Upper lobe of left lung (tissue), 6 donors: Measurements from ENCODE around the gene PRRT4. TPM values are rescaled to one million over a fixed set of nuclear protein-coding genes. Genes with fewer than 3 reads are reported as not detected.

Experiments used
- ATAC-seq, 2 donors: fragments of 200-7000 bp; cut with Tn5 transposase; one replicate each; pipeline ENCODE4 v1.9.1; 2022; ENCODE audit warnings: mild to moderate bottlenecking in 2 of 2, moderate library complexity in 2 of 2; ENCODE audit not compliant: low FRiP score in 2 of 2
- DNase-seq, 2 donors: peaks; one replicate each; pipeline ENCODE4 v3.0.0-alpha.2; 2019 to 2020
- H3K27ac ChIP-seq, 4 donors: fragments of 200-600 bp; sonication (generic); one replicate each; pipeline ENCODE4 v1.5.1; 2016 to 2019
- H3K27me3 ChIP-seq, 4 donors: fragments of 200-600 bp; sonication (generic); one replicate each; pipeline ENCODE4 v1.5.1; 2017 to 2019
- H3K36me3 ChIP-seq, 4 donors: fragments of 200-600 bp; sonication (generic); one replicate each; pipeline ENCODE4 v1.5.1; 2016 to 2019
- H3K4me1 ChIP-seq, 4 donors: fragments of 200-600 bp; sonication (generic); one replicate each; pipeline ENCODE4 v1.5.1; 2018 to 2019
- H3K4me3 ChIP-seq, 4 donors: fragments of 200-600 bp; sonication (generic); one replicate each; pipeline ENCODE4 v1.5.1; 2017 to 2019; ENCODE audit warnings: mild to moderate bottlenecking in 2 of 4, moderate library complexity in 1 of 4
- H3K9me3 ChIP-seq, 4 donors: fragments of 200-600 bp; sonication (generic); one replicate each; pipeline ENCODE4 v1.5.1; 2018 to 2019
- EP300 ChIP-seq, 4 donors: sonication (generic); formaldehyde crosslinking; IDR thresholded peaks; one replicate each; pipeline ENCODE4 v1.5.1; 2017; ENCODE audit warnings: antibody characterized with exemption in 4 of 4, control low read depth in 2 of 4
- POLR2A ChIP-seq, 4 donors: fragments of 450-650 bp; IDR thresholded peaks; one replicate each; pipeline ENCODE4 v1.5.1; 2016 to 2017; ENCODE audit warnings: antibody characterized with exemption in 4 of 4, mild to moderate bottlenecking in 2 of 4
- POLR2AphosphoS5 ChIP-seq, 2 donors: sonication (generic); formaldehyde crosslinking; IDR thresholded peaks; one replicate each; pipeline ENCODE4 v1.5.1; 2017; ENCODE audit warnings: antibody characterized with exemption in 2 of 2
- WGBS, 2 donors: methylation state at CpG; one replicate each; pipeline ENCODE4 v1.1.5; 2017 to 2018; 5-methylcytosine and 5-hydroxymethylcytosine counted together
- total RNA-seq, 6 donors: library from RNA; depleted of rRNA in 4 of 6; stranded (reverse); fragments of >200 nt in 4 of 6; gene quantifications; one replicate each; pipeline versions ENCODE4 v1.1.0 to v1.2.1, GENCODE V29; 2016 to 2021
- TF ChIP-seq, protein P1 (sequence below), 6 experiments: fragments of 450-650 bp in 4 of 6; fragments of 200-600 bp in 2 of 6; sonication (generic) in 2 of 6; IDR thresholded peaks; one replicate each; pipeline ENCODE4 v1.5.1; 2016 to 2019; ENCODE audit warnings: antibody characterized with exemption in 6 of 6
- donor health status: DM: no; HTN: no; CAD: no; lungs with moderate emphysema.
- donor health status: DM: no; HTN: yes; CAD: no; lungs with severe emphysema.

PRRT4 gene
- total RNA-seq, 6 donors from 2014 or later: 0.30 to 10.5 (median 0.91) TPM

DNA sequence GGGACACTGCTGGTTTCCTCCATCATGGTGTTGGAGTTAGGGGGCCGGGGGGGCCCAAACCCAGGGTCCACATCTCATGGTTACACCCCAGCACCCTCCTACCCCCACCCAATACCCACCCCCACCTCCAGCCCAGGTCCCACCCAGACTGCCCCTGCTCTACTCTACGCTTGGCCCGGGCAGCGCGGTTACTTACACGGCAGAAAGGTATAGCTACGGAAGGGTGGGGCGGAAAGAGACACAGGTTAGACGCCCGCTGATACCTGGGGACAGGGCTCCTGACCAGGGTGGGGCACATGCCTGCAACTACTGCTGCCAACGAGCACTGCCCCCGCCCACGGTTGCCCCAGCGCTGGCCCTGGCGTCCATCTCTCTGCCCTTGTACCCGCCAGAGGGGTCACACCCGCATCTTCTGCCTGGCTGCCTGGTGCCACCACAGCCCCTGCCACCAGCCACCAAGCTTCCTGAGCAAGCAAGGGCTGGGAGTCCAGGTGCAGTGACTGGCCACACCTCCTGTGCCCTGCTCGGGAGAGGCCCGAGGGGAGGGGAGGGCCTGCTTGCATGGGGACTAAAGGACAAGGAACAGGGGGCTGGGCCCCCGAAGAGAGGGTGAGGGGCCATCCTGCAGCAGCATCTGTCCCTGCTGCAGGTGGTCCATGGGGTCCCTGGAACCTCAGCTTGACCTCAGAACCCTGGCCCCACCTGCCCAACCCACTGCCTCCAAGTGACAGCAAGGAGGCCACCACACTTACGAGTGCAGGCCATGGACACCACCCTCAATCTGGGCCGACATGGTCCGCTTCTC is 32.2 kb upstream of the PRRT4 start:
- no peak overlapping the region for H3K27ac ChIP-seq
- TF ChIP-seq EP300 (IDR thresholded peaks at IDR 0.05) (no peak), POLR2AphosphoS5 (IDR thresholded peaks at IDR 0.05) (no peak), POLR2A (IDR thresholded peaks at IDR 0.05) (no peak)
- TF ChIP-seq, protein P1, sequence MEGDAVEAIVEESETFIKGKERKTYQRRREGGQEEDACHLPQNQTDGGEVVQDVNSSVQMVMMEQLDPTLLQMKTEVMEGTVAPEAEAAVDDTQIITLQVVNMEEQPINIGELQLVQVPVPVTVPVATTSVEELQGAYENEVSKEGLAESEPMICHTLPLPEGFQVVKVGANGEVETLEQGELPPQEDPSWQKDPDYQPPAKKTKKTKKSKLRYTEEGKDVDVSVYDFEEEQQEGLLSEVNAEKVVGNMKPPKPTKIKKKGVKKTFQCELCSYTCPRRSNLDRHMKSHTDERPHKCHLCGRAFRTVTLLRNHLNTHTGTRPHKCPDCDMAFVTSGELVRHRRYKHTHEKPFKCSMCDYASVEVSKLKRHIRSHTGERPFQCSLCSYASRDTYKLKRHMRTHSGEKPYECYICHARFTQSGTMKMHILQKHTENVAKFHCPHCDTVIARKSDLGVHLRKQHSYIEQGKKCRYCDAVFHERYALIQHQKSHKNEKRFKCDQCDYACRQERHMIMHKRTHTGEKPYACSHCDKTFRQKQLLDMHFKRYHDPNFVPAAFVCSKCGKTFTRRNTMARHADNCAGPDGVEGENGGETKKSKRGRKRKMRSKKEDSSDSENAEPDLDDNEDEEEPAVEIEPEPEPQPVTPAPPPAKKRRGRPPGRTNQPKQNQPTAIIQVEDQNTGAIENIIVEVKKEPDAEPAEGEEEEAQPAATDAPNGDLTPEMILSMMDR (IDR thresholded peaks at IDR 0.05): no peak
- H3K36me3 ChIP-seq: peaks cover 16 to 73% (median 61%) of the 10 kb centered on the region in 4 donors
- 93 to 99% methylated on average over 14 to 19 of the region's 23 CpGs for WGBS, 2 donors
- DNase-seq (peak in 1 of 2 donors; percentile 76), ATAC-seq (no peak)
- H3K4me3 ChIP-seq: no peak overlapping the region
- H3K27me3 ChIP-seq: no peaks in the 10 kb centered on the region
- no peaks in the 10 kb centered on the region for H3K9me3 ChIP-seq
- no peaks in the 10 kb centered on the region for H3K4me1 ChIP-seq

DNA sequence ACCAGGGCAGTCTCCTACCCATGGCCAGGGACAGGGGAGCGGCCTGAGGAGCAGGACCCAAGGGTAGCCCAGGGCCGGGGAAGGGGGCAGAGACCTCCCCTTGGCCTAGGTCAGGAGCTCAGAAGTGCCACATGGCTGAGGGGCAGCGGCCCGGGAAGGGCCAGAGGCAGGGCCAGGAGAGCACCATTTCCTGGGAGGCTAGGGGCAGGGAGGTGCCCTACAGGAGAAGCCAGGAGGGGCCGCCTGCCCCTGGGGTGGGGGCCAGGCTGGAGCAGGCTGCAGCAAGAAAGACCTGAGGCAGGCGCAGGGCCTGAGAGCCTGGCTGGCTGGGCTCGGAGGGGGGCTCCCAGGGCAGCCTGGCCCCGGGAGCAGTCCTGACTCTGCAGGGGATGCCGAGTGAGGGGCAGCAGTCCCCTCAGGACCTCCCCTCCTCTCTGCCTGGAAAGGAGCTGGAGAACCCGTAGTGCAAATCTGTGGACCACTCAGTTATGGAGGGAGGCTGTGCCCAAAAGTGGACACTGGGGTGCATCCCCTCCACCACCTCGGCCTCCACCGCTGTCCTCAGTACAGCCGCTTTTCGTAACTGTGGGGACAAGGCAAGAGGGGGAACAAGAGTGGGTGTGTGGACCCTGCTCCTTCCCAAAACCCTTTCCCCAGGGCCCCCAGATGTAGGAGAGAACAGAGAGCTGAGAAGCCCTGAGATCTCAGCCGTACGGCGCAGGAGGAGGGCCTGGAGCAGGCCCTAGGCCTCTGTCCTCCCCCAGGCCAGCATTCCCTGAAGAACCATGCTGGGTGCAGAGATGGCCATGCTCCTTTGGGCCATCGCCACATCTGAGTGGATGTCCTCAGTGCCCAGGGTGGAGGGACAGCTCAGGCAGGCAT is 31.2 kb upstream of the PRRT4 start:
- no peak overlapping the region for H3K4me3 ChIP-seq
- no peaks in the 10 kb centered on the region for H3K9me3 ChIP-seq
- no peak for TF ChIP-seq EP300 (IDR thresholded peaks at IDR 0.05)
- TF ChIP-seq, protein P1 (IDR thresholded peaks at IDR 0.05): no peak
- no peak for TF ChIP-seq POLR2AphosphoS5 (IDR thresholded peaks at IDR 0.05)
- TF ChIP-seq POLR2A (IDR thresholded peaks at IDR 0.05): no peak
- H3K36me3 ChIP-seq: peaks cover 9 to 63% (median 51%) of the 10 kb centered on the region in 4 donors
- WGBS, 2 donors: 94 to 97% methylated on average over 12 to 18 of the region's 18 CpGs
- H3K27me3 ChIP-seq: peaks cover 0 to 2% (median 0%) of the 10 kb centered on the region in 4 donors
- ATAC-seq (no peak), DNase-seq (peak in 1 of 2 donors; percentile 64)
- no peak overlapping the region for H3K27ac ChIP-seq
- H3K4me1 ChIP-seq: peaks cover 0 to 4% (median 3%) of the 10 kb centered on the region in 4 donors

DNA sequence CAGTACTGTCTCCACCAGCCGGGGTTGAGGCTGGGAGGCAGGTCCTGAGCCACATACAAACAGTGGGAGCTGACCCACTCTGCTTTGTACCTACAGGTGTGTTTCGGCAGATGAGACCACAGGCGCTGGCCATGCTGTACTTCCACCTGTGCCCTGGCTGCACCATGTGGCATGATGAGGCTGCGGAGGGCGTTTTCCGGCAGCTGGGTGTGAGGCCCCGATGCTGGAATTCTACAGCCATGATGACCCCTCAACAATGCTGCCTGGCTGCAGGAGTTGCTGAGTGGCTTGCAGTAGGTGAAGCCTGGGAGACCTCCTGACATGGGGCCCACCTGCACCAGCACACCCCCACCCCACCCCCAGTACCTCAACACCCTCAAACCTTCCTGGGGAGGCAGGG is 30.3 kb upstream of the PRRT4 start:
- 90 to 96% methylated on average over 7 of the region's 7 CpGs for WGBS, 2 donors
- no peak overlapping the region for H3K4me3 ChIP-seq
- H3K27me3 ChIP-seq: peaks cover 0 to 2% (median 0%) of the 10 kb centered on the region in 4 donors
- no peak overlapping the region for H3K27ac ChIP-seq
- no peaks in the 10 kb centered on the region for H3K9me3 ChIP-seq
- ATAC-seq: no peak
- peak in 1 of 2 donors; percentile 38 for DNase-seq
- peaks cover 9 to 54% (median 44%) of the 10 kb centered on the region in 4 donors for H3K36me3 ChIP-seq
- H3K4me1 ChIP-seq: peaks cover 0 to 7% (median 6%) of the 10 kb centered on the region in 4 donors
- TF ChIP-seq POLR2A (IDR thresholded peaks at IDR 0.05) (no peak), EP300 (IDR thresholded peaks at IDR 0.05) (no peak), POLR2AphosphoS5 (IDR thresholded peaks at IDR 0.05) (no peak)
- TF ChIP-seq, protein P1 (IDR thresholded peaks at IDR 0.05): no peak

DNA sequence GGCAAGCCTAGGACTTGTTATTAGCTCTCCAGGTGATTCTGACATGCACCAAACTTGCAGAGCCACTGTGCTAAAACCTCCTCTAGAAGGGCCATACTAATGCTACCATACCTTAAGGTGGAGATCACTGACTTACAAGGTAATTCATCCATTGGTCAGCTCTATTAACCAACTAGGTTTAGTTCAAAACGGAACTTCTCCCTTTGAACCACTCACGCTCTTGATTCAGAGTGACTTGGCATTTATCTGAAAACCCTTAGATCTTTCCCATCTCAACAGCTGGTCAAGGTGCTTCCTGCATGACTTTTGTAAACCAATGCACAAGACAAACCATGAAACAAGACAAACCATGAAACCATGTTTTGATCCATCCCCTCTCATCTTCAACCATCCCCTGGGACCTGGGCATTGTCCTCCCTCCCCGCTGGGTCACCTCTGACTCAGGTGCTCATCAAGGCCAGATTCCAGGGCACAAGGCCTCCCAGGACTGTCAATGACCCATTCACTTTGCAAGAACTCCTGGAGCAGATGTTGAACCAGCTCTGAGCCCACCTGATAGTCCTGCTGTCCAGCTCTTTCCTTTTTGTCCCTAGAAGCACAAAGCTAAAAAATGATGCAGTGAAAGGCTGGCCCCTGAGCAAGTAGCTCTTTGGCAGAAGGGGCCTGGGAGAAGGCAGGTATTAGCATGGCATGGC is 29.5 kb upstream of the PRRT4 start:
- ATAC-seq: no peak
- 70 to 79% methylated on average over 2 to 3 of the region's 3 CpGs for WGBS, 2 donors
- H3K4me1 ChIP-seq: peaks cover 0 to 7% (median 6%) of the 10 kb centered on the region in 4 donors
- DNase-seq: no peak
- H3K27me3 ChIP-seq: peaks cover 0 to 2% (median 0%) of the 10 kb centered on the region in 4 donors
- no peak overlapping the region for H3K27ac ChIP-seq
- peaks cover 9 to 46% (median 37%) of the 10 kb centered on the region in 4 donors for H3K36me3 ChIP-seq
- TF ChIP-seq POLR2AphosphoS5 (IDR thresholded peaks at IDR 0.05): no peak
- TF ChIP-seq POLR2A (IDR thresholded peaks at IDR 0.05): no peak
- TF ChIP-seq EP300 (IDR thresholded peaks at IDR 0.05): no peak
- TF ChIP-seq, protein P1 (IDR thresholded peaks at IDR 0.05): no peak
- no peaks in the 10 kb centered on the region for H3K9me3 ChIP-seq
- H3K4me3 ChIP-seq: no peak overlapping the region
